HepG2 (cell line): ENCODE data around the gene PNKP. TPM values are rescaled to one million over a fixed set of nuclear protein-coding genes. Genes with fewer than 3 reads are reported as not detected.
A peak's percentile ranks its signal among the peaks of the same experiment; 100 is the strongest.

Experiments
- AGO1 ChIP-seq: fragments of 200-400 bp; formaldehyde crosslinking; IDR thresholded peaks from 2 replicates; pipeline ENCODE4 v1.6.1; 2017; ENCODE audit warnings: mild to moderate bottlenecking, low read depth, low read length, moderate library complexity; ENCODE audit not compliant: poor library complexity, severe bottlenecking
- GMEB2 ChIP-seq: IDR thresholded peaks from 2 replicates; pipeline ENCODE4 v1.6.1; 2016; ENCODE audit warnings: missing biosample characterization, missing genetic modification reagents, low read depth
- GPN1 ChIP-seq: sonication (generic); formaldehyde crosslinking; IDR thresholded peaks from 2 replicates; pipeline ENCODE4 v1.5.1; 2020; ENCODE audit warnings: missing genetic modification reagents, borderline replicate concordance
- IRX3 ChIP-seq: sonication (generic); formaldehyde crosslinking; IDR thresholded peaks from 2 replicates; pipeline ENCODE4 v1.8.1; 2023; ENCODE audit warnings: mild to moderate bottlenecking, low read depth, missing genetic modification reagents, borderline replicate concordance
- NCOA5 ChIP-seq: sonication (generic); formaldehyde crosslinking; IDR thresholded peaks from 2 replicates; pipeline ENCODE4 v1.4.0; 2020; ENCODE audit warnings: missing genetic modification reagents
- PRDM15 ChIP-seq: sonication (generic); formaldehyde crosslinking; IDR thresholded peaks from 2 replicates; pipeline ENCODE4 v1.4.0; 2020; ENCODE audit warnings: missing genetic modification reagents
- REST ChIP-seq, 2 experiments: IDR thresholded peaks; 2 replicates each; pipeline ENCODE4 v1.6.1; 2011 to 2012; ENCODE audit warnings: low read length in 2 of 2, borderline replicate concordance in 1 of 2, low read depth in 1 of 2, mild to moderate bottlenecking in 1 of 2, moderate library complexity in 1 of 2
- RFXANK ChIP-seq: IDR thresholded peaks from 2 replicates; pipeline ENCODE4 v1.6.1; 2016
- THAP8 ChIP-seq: sonication (generic); formaldehyde crosslinking; IDR thresholded peaks from 2 replicates; pipeline ENCODE4 v1.5.1; 2020; ENCODE audit warnings: missing genetic modification reagents, mild to moderate bottlenecking, borderline replicate concordance
- ZNF264 ChIP-seq: sonication (generic); formaldehyde crosslinking; IDR thresholded peaks from 2 replicates; pipeline ENCODE4 v1.4.0; 2020; ENCODE audit warnings: missing genetic modification reagents
- ZNF383 ChIP-seq: sonication (generic); formaldehyde crosslinking; IDR thresholded peaks from 2 replicates; pipeline ENCODE4 v1.4.0; 2020; ENCODE audit warnings: missing genetic modification reagents, mild to moderate bottlenecking, borderline replicate concordance
- ZNF687 ChIP-seq: sonication (generic); formaldehyde crosslinking; IDR thresholded peaks from 2 replicates; pipeline ENCODE4 v1.5.1; 2020; ENCODE audit warnings: mild to moderate bottlenecking, missing genetic modification reagents, moderate library complexity
- ZNF746 ChIP-seq: sonication (generic); formaldehyde crosslinking; IDR thresholded peaks from 2 replicates; pipeline ENCODE4 v1.8.0; 2022; ENCODE audit warnings: mild to moderate bottlenecking, missing genetic modification reagents
- polyA plus RNA-seq, 8 experiments: library from polyadenylated mRNA; depleted of rRNA in 3 of 8; stranded (reverse) in 7 of 8; unstranded in 1 of 8; fragments of >200 nt; fragmentation: Illumina TruSeq in 4 of 8; extraction: Trizol in 4 of 8; gene quantifications; 2 replicates each; pipeline versions ENCODE4 v1.2.1 to v1.2.3, GENCODE V29; 2011 to 2016; ENCODE audit warnings: low read depth in 4 of 8, missing spikeins in 1 of 8, mixed read lengths in 1 of 8; ENCODE audit not compliant: insufficient read depth in 1 of 8
- total RNA-seq, 5 experiments: library from RNA; depleted of rRNA; stranded (reverse); fragments of >200 nt; fragmentation: Illumina TruSeq; extraction: Trizol; gene quantifications; 2 replicates each; pipeline ENCODE4 v1.2.3, GENCODE V29; 2016; ENCODE audit warnings: low read depth in 1 of 5

The PNKP gene
- total and polyA plus RNA-seq, 2 of the 13 experiments (the other 11 are each of a cell fraction or from before 2014, with no cell fraction given), result 12.7 to 27.1 TPM

GRCh38 chr19:49850487-49851342 is 16.7 kb downstream of the PNKP start, which contains the start of gene PTOV1 (continued):
- TF ChIP-seq THAP8 (CRISPR knock-in tag) (no peak), RFXANK (CRISPR knock-in tag) (no peak), REST (IDR thresholded peaks at IDR 0.05; ENCODE audit: borderline replicate concordance in 1 of 2, low read depth in 1 of 2, low read length in 2 of 2) (no peak), ZNF383 (CRISPR knock-in tag) (no peak), AGO1 (peak; percentile 90), ZNF264 (CRISPR knock-in tag) (no peak), GMEB2 (no peak), IRX3 (CRISPR knock-in tag) (0 out of 2 replicates have a peak, but pooled peaks have one; percentile 46), ZNF687 (CRISPR knock-in tag) (peak; percentile 82), NCOA5 (no peak), PRDM15 (CRISPR knock-in tag) (0 out of 2 replicates have a peak, but pooled peaks have one; percentile 41), ZNF746 (no peak), GPN1 (CRISPR knock-in tag) (no peak)
